ENCODE results near the gene NKX6-2.

GRCh38 chr10:132764108-132764507, 21.8 kb downstream of the NKX6-2 start:
- TF ChIP-seq EZH2phosphoT487 (IDR thresholded peaks at IDR 0.05; ENCODE audit: low read depth): no peak
- no peak for TF ChIP-seq CTCF (IDR thresholded peaks at IDR 0.05; ENCODE audit: low read depth, low read length)

Data from OCI-LY3 (cell line).